ENCODE measurements around the gene MICALL1.
"Not testable (repeated sequence)": the region's sequence is repeated elsewhere in the genome, so short reads cannot be mapped to it uniquely, and the experiment has no call there.

Gene MICALL1

GRCh38 chr22:37954686-37955085 is 48.6 kb downstream of the MICALL1 start:
- no peak for DNase-seq (ENCODE audit: low read depth in 3 of 3, low spot score in 1 of 3)

GRCh38 chr22:37955825-37956397 is 49.8 kb downstream of the MICALL1 start:
- DNase-seq (ENCODE audit: low read depth in 3 of 3, low spot score in 1 of 3), result not testable (repeated sequence)

- DNase-seq (ENCODE audit: low read depth in 3 of 3, low spot score in 1 of 3), result no peak
These were observed 51.1 kb downstream of the MICALL1 start for GRCh38 chr22:37957232-37957631.

- no peak for DNase-seq (ENCODE audit: low read depth in 3 of 3, low spot score in 1 of 3)
These were observed 53.2 kb downstream of the MICALL1 start for GRCh38 chr22:37959231-37959825.

GRCh38 chr22:37961062-37961461 is 55.0 kb downstream of the MICALL1 start:
- DNase-seq (ENCODE audit: low read depth in 3 of 3, low spot score in 1 of 3), result no peak

- no peak for DNase-seq (ENCODE audit: low read depth in 3 of 3, low spot score in 1 of 3)
These were observed 60.0 kb downstream of the MICALL1 start for GRCh38 chr22:37965940-37966664.

- DNase-seq (ENCODE audit: low read depth in 3 of 3, low spot score in 1 of 3), result no peak
These were observed 61.0 kb downstream of the MICALL1 start for GRCh38 chr22:37967147-37967546.

- no peak for DNase-seq (ENCODE audit: low read depth in 3 of 3, low spot score in 1 of 3)
These were observed 61.7 kb downstream of the MICALL1 start for GRCh38 chr22:37967637-37968451.

GRCh38 chr22:37968452-37969251 is 62.6 kb downstream of the MICALL1 start:
- DNase-seq (ENCODE audit: low read depth in 3 of 3, low spot score in 1 of 3), result no peak

GRCh38 chr22:37970864-37971263 is 64.8 kb downstream of the MICALL1 start:
- DNase-seq (ENCODE audit: low read depth in 3 of 3, low spot score in 1 of 3), result no peak

GRCh38 chr22:37971475-37972434 is 65.7 kb downstream of the MICALL1 start:
- DNase-seq (ENCODE audit: low read depth in 3 of 3, low spot score in 1 of 3), result no peak

GRCh38 chr22:37972527-37972926 is 66.4 kb downstream of the MICALL1 start:
- DNase-seq (ENCODE audit: low read depth in 3 of 3, low spot score in 1 of 3), result no peak

GRCh38 chr22:37973271-37974170 is 67.4 kb downstream of the MICALL1 start:
- no peak for DNase-seq (ENCODE audit: low read depth in 3 of 3, low spot score in 1 of 3)

- no peak for DNase-seq (ENCODE audit: low read depth in 3 of 3, low spot score in 1 of 3)
These were observed 69.1 kb downstream of the MICALL1 start for GRCh38 chr22:37975153-37975552.

- DNase-seq (ENCODE audit: low read depth in 3 of 3, low spot score in 1 of 3), result not testable (repeated sequence)
These were observed 69.9 kb downstream of the MICALL1 start for GRCh38 chr22:37976022-37976421.

- DNase-seq (ENCODE audit: low read depth in 3 of 3, low spot score in 1 of 3), result no peak
These were observed 70.5 kb downstream of the MICALL1 start for GRCh38 chr22:37976547-37976946.

- DNase-seq (ENCODE audit: low read depth in 3 of 3, low spot score in 1 of 3), result no peak
These were observed 73.7 kb downstream of the MICALL1 start for GRCh38 chr22:37979782-37980181.

- no peak for DNase-seq (ENCODE audit: low read depth in 3 of 3, low spot score in 1 of 3)
These were observed 75.3 kb downstream of the MICALL1 start for GRCh38 chr22:37981282-37982011.
